Neural cell (in vitro differentiated cells): ENCODE results near the gene PLIN1.

Source experiments
- SMC3 ChIP-seq: fragments of 450-650 bp; conservative IDR thresholded peaks from 2 replicates; pipeline ENCODE4 v1.6.1; 2014; ENCODE audit warnings: antibody characterized with exemption, mild to moderate bottlenecking, moderate library complexity; ENCODE audit not compliant: poor library complexity
- TF ChIP-seq, protein P1 (sequence below): fragments of 450-650 bp; IDR thresholded peaks from 2 replicates; pipeline ENCODE4 v1.5.1; 2014; ENCODE audit warnings: antibody characterized with exemption, mild to moderate bottlenecking, moderate library complexity; ENCODE audit not compliant: poor library complexity, severe bottlenecking

DNA sequence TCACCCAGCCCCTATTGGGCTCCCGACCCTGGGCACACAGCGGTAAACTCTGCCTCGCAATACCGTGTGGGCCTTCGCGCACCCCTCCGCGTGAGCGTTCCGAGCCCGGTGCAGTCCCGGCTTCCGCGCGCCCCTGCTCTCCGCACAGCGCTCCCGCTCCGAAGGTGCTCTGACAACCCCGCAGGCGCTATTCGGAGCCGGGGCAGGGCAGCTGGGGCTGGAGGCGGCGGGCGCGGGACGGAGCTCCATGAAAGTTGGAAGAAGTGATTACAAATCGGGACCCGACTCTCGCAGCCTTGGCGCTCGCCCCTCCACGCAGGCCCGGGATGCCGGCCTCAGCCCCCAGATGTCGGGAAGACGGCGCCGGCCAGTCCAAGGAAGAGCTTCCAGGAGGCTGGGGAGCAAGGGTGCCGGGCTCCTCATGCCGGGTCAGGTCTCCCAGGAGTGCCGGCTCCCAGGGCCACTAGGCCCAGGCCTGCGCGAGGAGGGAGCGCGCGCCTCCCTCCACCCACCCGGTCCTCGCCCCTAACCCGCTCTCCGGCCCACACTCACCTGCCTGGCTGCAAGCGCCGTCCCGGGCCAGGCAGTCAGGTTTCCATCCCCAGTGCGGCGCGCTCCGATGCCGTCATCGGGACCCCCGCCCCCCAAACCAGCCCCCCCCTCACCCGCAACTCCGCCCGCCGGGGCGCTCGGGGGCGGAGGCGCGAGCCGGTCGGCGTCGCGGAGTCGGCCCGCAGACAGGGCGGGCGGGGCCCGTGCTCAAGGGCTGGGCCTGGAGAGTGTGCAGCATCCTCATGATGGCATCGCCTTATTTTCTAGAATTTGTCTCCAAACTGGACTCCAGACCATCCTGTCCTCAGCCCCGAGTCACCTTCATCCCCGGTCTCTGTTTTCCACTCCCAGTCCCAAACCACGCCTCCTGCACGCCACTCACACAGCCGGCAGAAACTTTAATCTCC, 24.0 kb downstream of the PLIN1 start, which contains the start of gene KIF7:
- no peak for TF ChIP-seq SMC3
- TF ChIP-seq, protein P1, sequence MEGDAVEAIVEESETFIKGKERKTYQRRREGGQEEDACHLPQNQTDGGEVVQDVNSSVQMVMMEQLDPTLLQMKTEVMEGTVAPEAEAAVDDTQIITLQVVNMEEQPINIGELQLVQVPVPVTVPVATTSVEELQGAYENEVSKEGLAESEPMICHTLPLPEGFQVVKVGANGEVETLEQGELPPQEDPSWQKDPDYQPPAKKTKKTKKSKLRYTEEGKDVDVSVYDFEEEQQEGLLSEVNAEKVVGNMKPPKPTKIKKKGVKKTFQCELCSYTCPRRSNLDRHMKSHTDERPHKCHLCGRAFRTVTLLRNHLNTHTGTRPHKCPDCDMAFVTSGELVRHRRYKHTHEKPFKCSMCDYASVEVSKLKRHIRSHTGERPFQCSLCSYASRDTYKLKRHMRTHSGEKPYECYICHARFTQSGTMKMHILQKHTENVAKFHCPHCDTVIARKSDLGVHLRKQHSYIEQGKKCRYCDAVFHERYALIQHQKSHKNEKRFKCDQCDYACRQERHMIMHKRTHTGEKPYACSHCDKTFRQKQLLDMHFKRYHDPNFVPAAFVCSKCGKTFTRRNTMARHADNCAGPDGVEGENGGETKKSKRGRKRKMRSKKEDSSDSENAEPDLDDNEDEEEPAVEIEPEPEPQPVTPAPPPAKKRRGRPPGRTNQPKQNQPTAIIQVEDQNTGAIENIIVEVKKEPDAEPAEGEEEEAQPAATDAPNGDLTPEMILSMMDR = no peak
